GM19193 (cell line): ENCODE results near the gene RASAL2.

Experiments
- POLR2A ChIP-seq: IDR thresholded peaks from 4 replicates; pipeline ENCODE4 v1.6.1; 2011; ENCODE audit not compliant: insufficient read depth, insufficient read length; ENCODE audit errors: extremely low read depth

The RASAL2 gene

DNA sequence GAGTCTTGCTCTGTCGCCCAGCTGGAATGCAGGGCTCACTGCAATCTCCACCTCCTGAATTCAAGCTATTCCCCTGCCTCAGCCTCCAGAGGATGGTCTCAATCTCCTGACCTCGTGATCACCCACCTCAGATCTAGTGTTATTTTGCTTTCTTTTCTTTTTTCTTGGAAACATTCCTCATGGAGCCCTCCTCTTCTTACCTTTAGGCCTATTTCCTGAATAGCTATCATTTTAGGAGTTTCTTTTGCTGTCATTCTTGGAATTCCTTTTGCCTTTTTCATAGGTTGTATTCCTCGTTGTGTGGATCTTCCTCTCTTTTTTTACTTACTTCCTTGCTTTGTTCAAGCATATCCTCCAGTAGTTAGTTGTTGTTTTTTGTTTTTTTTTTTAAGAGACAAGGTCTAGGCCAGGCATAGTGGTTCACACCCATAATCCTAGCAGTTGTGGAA lies 173.8 kb downstream of the RASAL2 start:
- TF ChIP-seq POLR2A: no peak

DNA sequence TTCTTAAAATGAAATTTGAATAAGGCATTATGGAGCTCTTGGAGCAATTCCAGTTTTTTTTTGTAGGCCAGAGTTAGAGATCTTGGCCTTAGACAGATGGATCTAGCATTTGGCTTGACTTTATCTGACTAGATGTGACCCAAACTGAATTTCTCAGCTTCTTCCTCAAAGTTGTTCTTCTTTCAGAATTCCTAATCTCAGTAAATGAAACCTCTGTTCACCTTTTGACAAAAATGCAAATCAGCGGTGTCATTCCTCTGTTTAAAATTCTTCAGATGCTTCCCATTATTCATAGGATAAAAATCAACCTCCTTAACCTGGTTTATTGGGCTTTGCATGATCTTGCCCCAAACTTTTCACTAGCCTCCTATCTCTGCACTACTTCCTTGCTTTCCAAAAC lies 177.6 kb downstream of the RASAL2 start:
- TF ChIP-seq POLR2A: no peak

- TF ChIP-seq POLR2A: no peak
Measured at GRCh38 chr1:178273707-178274410, 180.0 kb downstream of the RASAL2 start.

- no peak for TF ChIP-seq POLR2A
Measured at GRCh38 chr1:178275049-178275448, 181.1 kb downstream of the RASAL2 start.

DNA sequence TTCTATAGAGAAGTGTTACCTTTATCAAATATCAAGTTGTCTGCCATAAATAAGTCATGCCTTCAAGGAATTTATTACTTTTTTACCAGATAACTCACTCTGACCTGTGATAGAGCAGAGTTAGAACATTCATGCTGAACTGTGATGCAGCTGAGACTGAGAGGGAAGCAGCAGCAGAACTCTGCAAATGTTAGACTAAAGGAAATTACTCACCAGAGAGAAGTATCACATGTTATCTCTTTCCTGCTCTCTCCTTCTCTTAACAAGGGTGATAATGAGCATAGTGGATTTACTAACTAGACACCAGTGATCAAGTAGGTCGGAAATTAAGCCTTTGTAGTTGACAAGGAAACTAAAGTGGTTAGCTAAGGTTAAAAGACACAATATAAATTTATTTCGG lies 181.6 kb downstream of the RASAL2 start:
- no peak for TF ChIP-seq POLR2A

- no peak for TF ChIP-seq POLR2A
Measured at GRCh38 chr1:178277793-178278530, 184.1 kb downstream of the RASAL2 start.

DNA sequence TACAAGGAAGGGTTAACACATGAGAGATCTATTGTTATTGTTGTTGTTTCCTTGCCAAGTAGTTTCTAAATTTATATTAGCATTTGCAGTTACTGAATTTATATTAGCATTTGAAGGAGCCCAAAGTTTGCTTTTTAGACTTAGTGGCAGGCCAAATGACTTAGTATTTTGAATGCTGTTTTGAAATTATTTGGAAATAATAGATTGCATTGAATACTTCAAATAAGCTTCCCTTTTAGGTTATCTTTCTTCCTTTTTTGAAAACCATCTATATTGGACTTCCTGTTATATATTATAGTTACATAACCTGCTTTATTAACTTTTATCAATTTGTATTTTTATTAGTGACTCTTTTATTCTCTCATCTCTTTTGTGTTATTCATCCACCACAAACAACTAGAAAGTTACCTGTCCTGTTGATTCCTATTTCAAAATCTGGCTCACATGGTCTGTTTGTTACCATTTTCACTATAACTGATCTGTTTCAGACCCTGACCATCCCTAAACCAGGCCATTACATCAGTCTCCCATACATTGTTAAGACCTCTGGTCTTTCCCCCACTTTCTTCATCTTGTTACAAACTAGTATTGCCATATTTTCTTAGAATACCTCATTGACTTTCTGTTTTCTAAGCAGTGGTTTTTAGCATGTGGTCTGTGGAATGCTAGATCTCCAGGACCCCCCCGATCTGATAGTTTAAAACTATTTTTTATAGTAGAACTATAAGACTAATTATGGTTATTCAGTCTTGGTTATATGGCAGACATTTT lies 185.2 kb downstream of the RASAL2 start:
- TF ChIP-seq POLR2A: no peak

- no peak for TF ChIP-seq POLR2A
Measured at GRCh38 chr1:178282949-178283367, 189.1 kb downstream of the RASAL2 start.

DNA sequence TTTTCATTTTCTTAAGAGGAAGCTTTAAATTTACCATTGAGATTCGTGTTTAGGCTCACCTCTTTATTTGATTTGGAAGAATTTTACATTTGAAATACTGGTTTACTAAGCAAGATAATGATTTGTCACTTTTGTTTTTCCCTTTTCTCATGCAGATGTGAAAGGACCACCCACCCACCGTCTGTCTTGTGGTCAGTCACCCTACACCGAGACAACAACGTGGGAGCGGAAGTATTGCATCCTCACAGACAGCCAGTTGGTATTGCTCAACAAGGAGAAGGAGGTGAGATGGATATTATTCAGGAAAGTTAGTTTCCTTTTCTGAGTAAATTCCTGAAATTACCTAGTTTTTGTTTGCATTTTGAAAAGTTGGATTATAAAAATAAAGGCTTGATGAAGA lies 189.5 kb downstream of the RASAL2 start:
- no peak for TF ChIP-seq POLR2A

GRCh38 chr1:178284058-178284457 lies 190.2 kb downstream of the RASAL2 start:
- TF ChIP-seq POLR2A: no peak

DNA sequence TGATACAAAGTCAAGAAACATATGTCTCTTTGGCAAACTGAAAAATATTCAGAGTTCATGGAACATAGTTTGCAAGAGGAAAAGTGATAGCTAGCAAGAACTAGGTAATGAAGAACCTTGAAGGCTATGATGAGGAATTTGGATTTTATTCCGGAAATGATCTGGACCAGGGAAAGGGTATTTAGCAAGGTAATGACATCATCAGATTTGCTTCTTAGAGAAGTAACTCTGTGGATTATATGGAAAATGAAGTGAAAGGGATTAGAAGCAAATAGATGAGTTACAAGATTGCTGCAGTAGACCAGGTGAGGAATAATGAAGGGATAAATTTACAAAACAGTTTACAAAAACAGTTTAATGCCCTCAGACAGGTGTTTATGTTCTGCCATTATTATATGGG lies 197.3 kb downstream of the RASAL2 start:
- TF ChIP-seq POLR2A: no peak

- no peak for TF ChIP-seq POLR2A
Measured at GRCh38 chr1:178294654-178295053, 200.8 kb downstream of the RASAL2 start.

- no peak for TF ChIP-seq POLR2A
Measured at GRCh38 chr1:178300352-178300699, 206.4 kb downstream of the RASAL2 start.

GRCh38 chr1:178301141-178301540 lies 207.2 kb downstream of the RASAL2 start:
- no peak for TF ChIP-seq POLR2A

GRCh38 chr1:178307264-178307663 lies 213.4 kb downstream of the RASAL2 start:
- TF ChIP-seq POLR2A: no peak

GRCh38 chr1:178308438-178308837 lies 214.5 kb downstream of the RASAL2 start:
- TF ChIP-seq POLR2A: no peak

DNA sequence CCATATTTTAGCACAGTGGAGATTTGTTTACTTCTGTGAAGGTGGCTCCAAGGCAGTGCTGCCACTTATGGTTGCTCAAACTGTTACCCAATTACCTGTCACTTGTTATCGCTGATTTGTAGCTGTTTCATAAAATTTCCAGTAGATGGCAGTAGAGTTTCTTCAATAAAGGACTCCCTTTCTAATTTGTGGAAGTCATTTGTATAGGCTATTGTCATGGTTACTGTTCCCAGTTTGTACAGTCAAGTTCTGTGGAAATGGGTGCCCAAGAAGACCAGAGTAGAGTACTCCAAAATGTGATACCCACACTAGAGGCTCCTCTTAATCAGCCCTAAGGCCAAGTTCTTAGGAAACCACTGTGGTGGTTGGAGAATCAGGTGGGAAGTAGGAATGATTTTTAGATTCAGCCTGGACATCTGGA lies 216.8 kb downstream of the RASAL2 start:
- no peak for TF ChIP-seq POLR2A

- TF ChIP-seq POLR2A: no peak
Measured at GRCh38 chr1:178311164-178311563, 217.3 kb downstream of the RASAL2 start.
